Adrenal gland (tissue), 12 donors: ENCODE results near the gene BIN2. TPM values are rescaled to one million over a fixed set of nuclear protein-coding genes. Genes with fewer than 3 reads are reported as not detected.
A peak's percentile ranks its signal among the peaks of the same experiment; 100 is the strongest.
"Not testable (repeated sequence)": the region's sequence is repeated elsewhere in the genome, so short reads cannot be mapped to it uniquely, and the experiment has no call there.

ENCODE experiments used
- DNase-seq, 7 donors: peaks; one replicate each; pipeline ENCODE4 v3.0.0-alpha.2; 2019 to 2020
- H3K27ac ChIP-seq, 5 donors: fragments of 200-600 bp; sonication (generic) in 4 of 5; 1 replicate in 3 of 5; 2 replicates in 2 of 5; pipeline versions ENCODE4 v1.5.1 to v1.8.0; 2016 to 2020; ENCODE audit warnings: mild to moderate bottlenecking in 1 of 5
- H3K27me3 ChIP-seq: fragments of 200-600 bp; 2 replicates; pipeline ENCODE4 v1.8.0; 2021
- H3K36me3 ChIP-seq, 2 donors: fragments of 200-600 bp; replicated peaks in 1 of 2; 1 replicate in 1 of 2; 2 replicates in 1 of 2; pipeline versions ENCODE4 v1.5.1 to v1.8.0; 2018 to 2022
- H3K4me1 ChIP-seq, 2 donors: fragments of 200-600 bp; replicated peaks in 1 of 2; 1 replicate in 1 of 2; 2 replicates in 1 of 2; pipeline versions ENCODE4 v1.5.1 to v1.8.0; 2018 to 2021
- H3K4me3 ChIP-seq, 4 donors: fragments of 200-600 bp; sonication (generic) in 3 of 4; one replicate each; pipeline ENCODE4 v1.5.1; 2016 to 2018
- H3K9me3 ChIP-seq, 3 donors: fragments of 200-600 bp; sonication (generic) in 1 of 3; replicated peaks in 1 of 3; 1 replicate in 2 of 3; 2 replicates in 1 of 3; pipeline versions ENCODE4 v1.5.1 to v1.8.0; 2016 to 2021
- CTCF ChIP-seq, 6 experiments: fragments of 450-650 bp in 4 of 6; fragments of 200-600 bp in 2 of 6; sonication (generic) in 1 of 6; IDR thresholded peaks; 1 replicate in 5 of 6; 2 replicates in 1 of 6; pipeline versions ENCODE4 v1.5.1 to v1.8.0; 2016 to 2021; ENCODE audit warnings: antibody characterized with exemption in 6 of 6, mild to moderate bottlenecking in 2 of 6, moderate library complexity in 1 of 6
- POLR2A ChIP-seq, 2 donors: fragments of 450-650 bp; IDR thresholded peaks; one replicate each; pipeline ENCODE4 v1.6.1; 2017; ENCODE audit warnings: antibody characterized with exemption in 2 of 2, mild to moderate bottlenecking in 2 of 2, moderate library complexity in 1 of 2
- WGBS, 4 donors: extraction: QIAGEN DNeasy Blood & Tissue Kit in 2 of 4; methylation state at CpG; one replicate each; pipeline versions ENCODE4 v1.1.5 to v1.1.7; 2013 to 2017; 5-methylcytosine and 5-hydroxymethylcytosine counted together
- intact Hi-C, 2 donors: fragments of 100-400 bp; cut with DNase I; formaldehyde crosslinking; loops; one replicate each; pipeline versions ENCODE4 v1.14.1 to v1.15.0; 2022 to 2023
- polyA plus RNA-seq, 3 donors: library from polyadenylated mRNA; stranded (reverse); fragments of 200-250 nt in 2 of 3; fragments of 350-450 nt in 1 of 3; fragmentation: Illumina TruSeq in 1 of 3; extraction: RNeasy Lipid Tissue Mini Kit (QIAGEN cat#74804) in 1 of 3; gene quantifications; one replicate each; pipeline ENCODE4 v1.2.3, GENCODE V29; 2013 to 2014
- total RNA-seq, 9 donors: library from RNA; depleted of rRNA in 4 of 9; stranded (reverse); fragments of >200 nt in 4 of 9; fragments of 120-200 nt in 1 of 9; fragmentation: NEBNext Ultra II Directional in 1 of 9; extraction: Animal tissue kit (Norgen Biotek cat#: 25700) in 1 of 9; gene quantifications; one replicate each; pipeline versions ENCODE4 v1.1.0 to v1.2.4, GENCODE V29; 2013 to 2023
- donor health status: healthy with polysubstance abuse.
- donor health status: Bipolar disorder and iron deficiency.
- donor health status: DM: yes; HTN: yes; CAD: no.
- donor health status: DM: no; HTN: no; CAD: no.
- donor health status: DM: no; HTN: no; CAD: no.
- donor health status: DM: yes; HTN: yes; CAD: no.

Gene BIN2
- total and polyA plus RNA-seq, 12 donors, result 2.3 to 16.6 (median 6.1) TPM

DNA sequence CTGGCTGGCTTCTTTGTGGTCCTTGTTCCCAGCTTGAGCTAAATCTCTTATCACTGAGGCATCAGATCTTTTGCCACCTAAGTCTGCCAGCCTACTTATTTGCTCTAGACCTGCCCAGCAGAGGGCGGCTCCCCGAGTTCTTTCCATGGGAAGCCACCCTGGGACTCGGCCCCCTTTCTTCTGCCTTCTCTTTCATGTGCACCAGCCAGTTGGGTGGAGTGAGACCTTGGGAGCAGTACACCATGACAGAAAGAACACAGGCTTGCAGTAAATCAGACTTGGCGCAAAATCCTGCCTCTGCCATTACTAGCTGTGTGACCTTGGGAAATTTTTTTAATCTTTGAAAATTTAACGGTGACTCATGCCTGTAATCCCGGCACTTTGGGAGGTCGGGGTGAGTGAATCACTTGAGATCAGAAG, 61.2 kb downstream of the BIN2 start:
- Histone ChIP-seq H3K4me3 (no peak overlapping the region), H3K27me3 (no peaks in the 10 kb centered on the region), H3K27ac (peak overlapping the region in 4 of 5 donors; percentile 56 to 80 (median 70)), H3K36me3 (no peaks in the 10 kb centered on the region), H3K9me3 (no peaks in the 10 kb centered on the region), H3K4me1 (peaks cover 0 to 3% of the 10 kb centered on the region in 2 donors)
- intact Hi-C loops, result no loop called here
- WGBS, 4 donors, result 22 to 28% (median 24%) methylated on average over 7 of the region's 7 CpGs
- TF ChIP-seq POLR2A (IDR thresholded peaks at IDR 0.05) (peak in 1 of 2 donors; percentile 40), CTCF (IDR thresholded peaks at IDR 0.05) (peak in 5 of 6 experiments; percentile 47 to 64 (median 60))
- DNase-seq, result peak; percentile 85 to 95 (median 94)

DNA sequence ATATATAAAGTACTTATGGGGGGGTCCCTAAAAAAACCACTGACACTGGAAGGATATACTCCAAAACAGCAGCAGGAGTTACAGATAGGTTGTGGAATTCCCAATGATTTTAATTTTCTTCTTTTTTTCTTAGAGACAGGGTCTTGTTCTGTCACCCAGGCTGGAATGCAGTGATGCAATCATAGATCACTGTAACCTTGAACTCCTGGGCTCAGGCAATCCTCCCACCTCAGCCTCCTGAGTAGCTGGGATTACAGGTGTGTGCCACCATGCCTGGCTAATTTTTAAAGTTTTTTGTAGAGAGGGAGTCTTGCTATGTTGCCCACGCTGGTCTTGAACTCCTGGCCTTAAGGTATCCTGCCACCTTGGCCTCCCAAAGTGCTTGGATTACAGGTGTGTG, 64.4 kb downstream of the BIN2 start:
- H3K4me1 ChIP-seq, H3K4me3 ChIP-seq, H3K36me3 ChIP-seq, DNase-seq, H3K27ac ChIP-seq, H3K9me3 ChIP-seq, H3K27me3 ChIP-seq: not testable (repeated sequence)
- WGBS, 4 donors, result 89 to 100% (median 96%) methylated on average over 1 of the region's 1 CpG
- intact Hi-C loops, result loop anchor here in 1 of 2 donors (5.0 kb wide), 1 partner anchor 83 kb away; no protein-coding TSS in a partner anchor

DNA sequence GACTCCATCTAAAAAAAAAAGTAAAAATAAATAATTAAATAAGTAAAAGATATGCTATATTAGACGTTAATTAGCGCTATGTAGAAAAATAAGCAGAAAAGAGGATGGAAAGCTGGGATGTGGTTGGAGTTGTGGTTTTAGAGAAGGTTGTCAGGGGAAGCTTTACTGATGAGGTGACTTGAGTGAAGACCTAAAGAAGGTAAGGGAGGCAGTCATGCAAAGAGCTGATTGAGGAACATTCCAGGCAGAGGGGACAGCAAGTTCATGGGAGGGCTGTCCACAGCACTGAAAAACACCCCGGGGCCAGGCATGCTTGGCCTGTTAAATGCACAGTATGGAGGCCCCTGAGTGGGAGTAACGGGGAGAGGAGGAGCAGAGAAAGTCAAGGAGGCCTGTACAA, 69.4 kb downstream of the BIN2 start:
- TF ChIP-seq POLR2A (IDR thresholded peaks at IDR 0.05), result no peak
- Histone ChIP-seq H3K36me3 (no peaks in the 10 kb centered on the region), H3K27me3 (no peaks in the 10 kb centered on the region), H3K9me3 (no peaks in the 10 kb centered on the region), H3K4me1 (peaks cover 0 to 5% of the 10 kb centered on the region in 2 donors), H3K4me3 (no peak overlapping the region), H3K27ac (no peak overlapping the region)
- 78 to 90% (median 83%) methylated on average over 4 of the region's 4 CpGs for WGBS, 4 donors
- DNase-seq, result no peak
- intact Hi-C loops, result no loop called here

DNA sequence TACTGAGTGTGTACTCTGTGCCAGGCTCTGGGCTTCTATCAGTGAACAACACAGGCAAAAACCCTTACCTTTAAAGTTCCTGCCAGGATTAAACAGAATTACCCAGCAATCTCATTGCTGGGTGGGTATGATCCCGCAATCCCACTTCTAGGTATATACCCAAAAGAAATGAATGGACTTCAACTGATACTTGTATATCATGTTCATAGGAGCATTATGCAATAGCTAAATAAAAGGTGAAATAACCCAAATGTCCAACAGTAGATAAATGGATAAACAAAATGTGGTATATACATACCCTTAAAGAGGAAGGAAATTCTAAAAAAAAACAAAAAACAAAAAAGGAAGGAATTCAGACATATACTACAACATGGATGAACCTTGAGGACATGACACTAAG, 70.7 kb downstream of the BIN2 start:
- WGBS, 4 donors, result 90 to 100% (median 98%) methylated on average over 1 of the region's 1 CpG
- Histone ChIP-seq H3K36me3 (no peaks in the 10 kb centered on the region), H3K9me3 (no peaks in the 10 kb centered on the region), H3K27ac (no peak overlapping the region), H3K4me3 (no peak overlapping the region), H3K4me1 (peaks cover 0 to 5% of the 10 kb centered on the region in 2 donors), H3K27me3 (no peaks in the 10 kb centered on the region)
- intact Hi-C loops, result no loop called here
- TF ChIP-seq CTCF (IDR thresholded peaks at IDR 0.05), result no peak
- no peak for TF ChIP-seq POLR2A (IDR thresholded peaks at IDR 0.05)
- peak in 1 of 7 donors; percentile 1 for DNase-seq

DNA sequence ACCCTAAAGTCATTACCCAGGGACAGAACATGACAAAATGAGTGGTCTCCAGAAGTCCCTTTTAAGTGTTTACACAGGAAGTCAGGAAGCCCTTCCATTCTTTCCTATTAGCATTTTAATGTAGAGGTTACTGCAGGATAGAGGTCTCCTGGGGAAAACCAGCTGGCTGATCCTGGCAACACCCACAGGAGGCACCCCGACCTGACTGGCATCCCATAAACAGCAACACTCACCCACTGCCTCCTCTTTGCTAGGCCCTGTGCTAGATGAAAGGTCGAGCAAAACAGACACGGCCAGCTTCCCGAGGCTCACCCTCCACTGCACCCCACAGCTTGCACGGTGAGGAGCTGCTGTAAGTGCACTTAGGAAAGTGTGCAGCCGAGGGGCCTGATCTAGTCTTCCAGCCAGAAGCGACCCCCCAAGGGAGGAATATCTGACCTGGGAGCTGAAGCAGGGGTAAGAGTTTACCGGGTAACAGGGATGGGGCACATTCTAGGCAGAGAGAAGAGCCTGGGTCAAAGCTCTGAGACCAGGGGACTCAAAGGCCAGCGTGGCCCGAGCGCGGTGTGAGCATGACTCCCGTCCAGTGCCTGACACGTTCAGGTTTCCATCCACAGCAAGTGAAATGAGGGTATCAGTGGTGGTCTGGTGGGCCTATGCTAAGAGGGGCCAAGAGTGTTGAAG, 76.3 kb downstream of the BIN2 start:
- intact Hi-C loops, result no loop called here
- Histone ChIP-seq H3K4me3 (no peak overlapping the region), H3K27ac (peak overlapping the region in 1 of 5 donors; percentile 20), H3K36me3 (peaks cover 0 to 19% of the 10 kb centered on the region in 2 donors), H3K27me3 (no peaks in the 10 kb centered on the region), H3K4me1 (peaks cover 0 to 18% of the 10 kb centered on the region in 2 donors), H3K9me3 (no peaks in the 10 kb centered on the region)
- WGBS, 4 donors, result 71 to 78% (median 73%) methylated on average over 9 to 14 of the region's 14 CpGs
- DNase-seq, result no peak
- no peak for TF ChIP-seq CTCF (IDR thresholded peaks at IDR 0.05)
- no peak for TF ChIP-seq POLR2A (IDR thresholded peaks at IDR 0.05)
